Bone marrow (tissue), 2 donors: ENCODE data around the gene HYAL1.
A peak's percentile ranks its signal among the peaks of the same experiment; 100 is the strongest.

Experiments
- DNase-seq, 2 donors: peaks; one replicate each; lab custom pipeline; 2025; lab: John Stamatoyannopoulos, UW

HYAL1 gene

GRCh38 chr3:50334339-50335075 lies 31.1 kb upstream of the HYAL1 start:
- DNase-seq, result no peak

DNA sequence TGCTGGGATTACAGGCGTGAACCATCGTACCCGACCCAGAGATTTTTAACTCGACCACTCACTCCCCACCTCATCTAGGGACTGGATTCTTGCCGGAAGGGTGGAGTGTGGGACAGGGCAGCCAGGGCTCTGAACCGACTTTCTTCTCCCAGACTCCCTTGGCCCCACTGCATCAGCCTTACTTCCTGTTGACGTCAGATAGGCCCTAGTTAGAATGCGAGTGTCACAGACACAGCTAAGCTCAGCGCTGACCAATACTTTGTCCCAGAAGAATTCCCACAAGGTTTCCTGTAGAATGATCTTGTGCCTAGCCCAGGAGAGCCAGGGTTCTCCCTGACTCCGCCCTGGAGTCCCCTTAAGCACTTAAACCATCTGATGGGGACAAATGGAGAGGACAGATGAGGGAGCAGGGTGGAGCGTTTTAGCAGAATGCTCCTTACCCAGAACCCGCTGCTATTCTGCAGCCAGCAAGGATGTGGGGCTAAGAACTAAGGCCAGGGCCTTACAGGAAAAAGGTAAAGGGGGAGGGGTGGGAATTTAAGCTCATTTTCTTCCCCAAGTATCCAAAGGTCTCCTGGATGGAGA lies 30.5 kb upstream of the HYAL1 start:
- DNase-seq, result no peak

DNA sequence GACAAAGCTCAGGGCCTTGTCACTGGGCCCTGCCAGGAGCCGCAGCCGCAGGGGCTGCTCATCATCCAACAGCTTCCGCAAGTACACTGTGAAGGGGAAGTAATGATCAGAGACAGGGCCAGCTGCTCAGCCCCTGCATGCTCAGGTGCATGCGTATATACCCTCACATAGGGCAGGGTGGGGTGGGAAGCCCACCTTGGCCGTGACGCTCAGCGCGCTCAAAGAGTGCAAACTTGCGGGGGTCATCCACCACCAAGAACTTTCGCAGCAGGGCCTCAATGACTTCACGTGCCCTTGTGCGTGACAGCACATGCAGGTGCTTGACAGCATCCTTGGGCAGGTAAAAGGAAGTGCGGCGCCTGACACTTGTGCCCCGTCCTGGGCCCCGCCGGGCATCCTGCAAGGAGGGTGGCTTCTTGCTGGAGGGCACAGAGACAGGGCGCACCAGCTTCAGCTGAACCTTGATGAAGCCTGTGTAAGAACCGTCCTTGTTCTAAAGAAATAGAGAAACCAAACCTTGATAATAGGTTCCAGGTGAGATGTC lies 28.1 kb upstream of the HYAL1 start:
- no peak for DNase-seq

- DNase-seq, result no peak
These were observed 27.0 kb upstream of the HYAL1 start for GRCh38 chr3:50330330-50330729.

- DNase-seq, result peak; percentile 79 to 92
These were observed 24.7 kb upstream of the HYAL1 start, which contains the start of gene TUSC2 for GRCh38 chr3:50327943-50328691. Gene TUSC2 (minus strand): TSS chr3:50328223. CDS start chr3:50328099, 124 bp downstream.

- no peak for DNase-seq
These were observed 23.8 kb upstream of the HYAL1 start for GRCh38 chr3:50327129-50327528.

- no peak for DNase-seq
These were observed 22.8 kb upstream of the HYAL1 start for GRCh38 chr3:50326182-50326541.

DNA sequence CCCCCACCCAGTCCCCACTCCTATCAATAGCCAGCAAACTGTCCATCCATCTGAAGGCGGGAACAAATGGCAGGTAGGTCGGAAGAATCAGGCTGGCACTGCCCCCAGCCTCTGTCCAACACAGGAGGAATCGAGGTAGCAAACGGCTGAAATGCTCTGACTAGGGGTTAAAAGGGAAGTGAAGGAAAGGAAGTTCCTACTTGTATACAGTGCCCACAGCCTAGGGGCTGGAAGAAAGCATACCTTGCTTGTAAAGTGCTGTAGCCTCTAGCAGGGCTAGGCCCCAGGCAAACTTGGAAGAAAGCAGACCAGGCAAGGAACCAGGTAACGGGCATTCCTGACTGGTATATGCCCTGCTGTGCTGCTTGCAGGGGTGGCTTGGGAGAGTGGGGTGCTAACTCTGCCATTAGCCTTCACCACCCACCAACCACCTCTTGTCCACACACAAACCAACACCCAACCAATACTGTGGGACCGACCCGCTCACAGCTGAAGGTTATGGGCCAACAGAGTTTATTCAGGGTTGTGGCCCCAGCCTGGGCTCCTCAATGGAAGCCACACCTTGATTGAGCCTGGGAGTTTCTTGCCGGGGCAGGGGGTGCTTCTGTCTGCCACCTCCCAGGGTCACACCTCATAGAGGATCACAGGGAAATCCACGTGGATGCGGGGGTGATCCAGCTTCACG lies 22.3 kb upstream of the HYAL1 start:
- DNase-seq, result no peak

GRCh38 chr3:50325113-50325480 lies 21.7 kb upstream of the HYAL1 start:
- no peak for DNase-seq

GRCh38 chr3:50324351-50325112 lies 21.2 kb upstream of the HYAL1 start:
- DNase-seq, result peak; percentile 9 to 22

DNA sequence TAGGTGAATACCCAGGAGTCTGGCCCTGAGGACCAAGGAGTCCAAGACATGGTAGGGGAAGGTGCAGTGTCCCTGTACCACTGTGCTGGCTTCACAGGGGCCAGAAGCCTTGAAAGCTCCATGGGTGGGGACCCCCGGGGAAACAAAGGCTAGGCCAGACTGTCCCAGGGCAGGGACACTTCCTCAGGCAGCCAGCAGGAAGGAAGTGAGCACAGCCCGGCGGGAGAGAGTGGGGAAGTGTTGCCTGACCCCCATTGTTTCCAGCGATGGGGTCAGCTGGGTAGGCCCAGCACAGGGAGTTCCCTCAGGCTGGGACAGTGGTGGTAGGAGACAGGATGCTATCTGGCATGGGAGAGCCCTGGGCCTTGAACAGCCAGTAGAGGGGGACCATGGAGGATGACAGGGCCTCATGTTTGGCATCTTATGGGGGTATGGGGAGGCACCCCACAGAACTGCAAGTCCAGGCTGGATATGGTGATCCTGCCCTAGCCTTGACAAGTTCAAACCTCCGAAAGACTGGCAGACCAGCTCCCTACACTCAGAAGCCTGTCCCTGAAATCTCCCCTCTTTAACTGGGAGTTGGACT lies 20.3 kb upstream of the HYAL1 start:
- DNase-seq, result no peak

GRCh38 chr3:50323092-50323600 lies 19.8 kb upstream of the HYAL1 start:
- no peak for DNase-seq

GRCh38 chr3:50322386-50323091 lies 19.2 kb upstream of the HYAL1 start, which contains the start of gene HYAL2:
Gene HYAL2 (minus strand): TSS chr3:50322745. CDS start chr3:50320489, 2,256 bp downstream.
- DNase-seq, result no peak

GRCh38 chr3:50322115-50322385 lies 18.7 kb upstream of the HYAL1 start:
- DNase-seq, result no peak

- DNase-seq, result peak; percentile 75 to 83
These were observed 18.2 kb upstream of the HYAL1 start for GRCh38 chr3:50321336-50322114.

DNA sequence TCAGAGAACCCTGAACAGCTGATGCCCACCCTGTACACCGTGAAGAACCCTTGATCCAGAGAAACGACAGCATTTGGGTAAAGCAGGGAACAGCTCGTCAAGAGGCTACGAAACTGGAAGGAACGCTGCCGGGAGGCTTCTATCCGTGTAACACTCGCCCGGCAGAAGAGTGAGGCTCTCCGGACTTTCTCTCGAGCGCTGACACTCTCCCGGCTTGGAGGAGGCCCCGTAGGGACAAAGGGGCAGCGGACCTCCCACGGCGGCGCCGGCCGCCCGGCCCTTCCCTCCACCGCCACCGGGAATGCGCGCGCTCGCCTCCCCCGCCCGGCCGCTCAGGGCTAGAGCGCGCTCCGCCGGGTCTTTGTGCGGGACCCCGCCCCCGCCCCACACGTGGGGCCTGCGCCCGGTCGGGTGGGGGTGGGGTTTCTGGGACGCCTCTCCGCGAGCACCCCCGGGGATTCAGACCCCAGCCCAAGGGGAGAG lies 17.5 kb upstream of the HYAL1 start:
- peak; percentile 23 to 75 for DNase-seq

DNA sequence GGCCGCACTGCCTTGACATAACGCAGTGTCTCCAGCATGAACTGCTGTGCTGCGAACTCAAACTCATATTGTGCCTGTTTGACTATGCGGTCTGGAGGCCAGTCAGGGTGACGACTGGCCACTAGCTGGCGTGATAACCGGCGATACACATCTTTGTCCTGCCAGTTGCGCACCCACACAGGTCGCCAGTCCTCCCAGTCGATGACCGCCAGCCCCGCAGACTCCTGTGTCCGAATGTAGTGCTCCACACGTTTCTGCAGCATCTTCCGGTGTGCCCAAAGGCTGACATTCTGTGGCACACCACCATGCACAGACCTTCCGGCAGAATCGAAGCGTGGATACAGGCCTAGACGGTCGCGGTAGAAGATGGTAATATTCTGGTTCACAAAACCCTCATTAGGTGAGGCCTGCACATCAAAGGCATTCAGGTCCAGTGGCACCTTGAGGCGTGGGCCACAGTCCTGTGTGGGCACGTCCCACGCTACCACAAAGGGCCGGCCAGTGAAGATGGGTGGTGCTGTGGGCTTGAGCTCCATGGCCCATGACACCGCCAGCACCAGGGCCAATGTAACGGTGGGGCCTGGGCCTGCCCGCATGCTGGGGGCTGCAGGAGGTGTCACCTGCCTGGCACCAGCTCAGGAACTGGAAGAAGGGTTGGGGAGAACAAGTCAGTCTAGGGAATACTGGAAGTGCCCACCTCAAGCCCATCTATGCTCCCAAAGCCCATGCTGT lies 16.7 kb upstream of the HYAL1 start:
- no peak for DNase-seq

- DNase-seq, result no peak
These were observed 16.0 kb upstream of the HYAL1 start for GRCh38 chr3:50319181-50319893.
